HCT116 (cell line): ENCODE results near the gene FOXF2. TPM values are rescaled to one million over a fixed set of nuclear protein-coding genes. Genes with fewer than 3 reads are reported as not detected.

Experiments used
- ATAC-seq: fragments of 200-7000 bp; cut with Tn5 transposase; 2 replicates; pipeline ENCODE4 v1.9.1; 2020; ENCODE audit warnings: mild to moderate bottlenecking, moderate library complexity
- BruUV-seq: library from RNA; stranded (reverse); fragments of 400-500 nt; replicated peaks from 2 replicates; lab custom pipeline; 2021; lab: Mats Ljungman, UMichigan
- CTCF ChIA-PET: fragments of 300-600 bp; sonication (Branson Sonifier 250); formaldehyde crosslinking; loops from one replicate; lab custom pipeline; 2021; ENCODE audit warnings: antibody characterized with exemption; lab: Charles Lee
- POLR2A ChIA-PET: fragments of 300-600, 350-600 bp; sonication (Branson Sonifier 250); formaldehyde crosslinking; loops from one replicate; lab custom pipeline; 2021; ENCODE audit warnings: antibody characterized with exemption; lab: Charles Lee
- RAD21 ChIA-PET, 2 experiments: fragments of 300-600 bp; sonication (Branson Sonifier 250); formaldehyde crosslinking; loops; one replicate each; lab custom pipeline; 2023; ENCODE audit warnings: low total read pairs in 2 of 2; ENCODE audit not compliant: uncharacterized antibody in 2 of 2, unreplicated experiment in 2 of 2, low non-redundant PET in 1 of 2; lab: Charles Lee
- DNase-seq: peaks from one replicate; pipeline ENCODE4 v3.0.0-alpha.2; 2010; ENCODE audit warnings: low read depth, low spot score
- H2AFZ ChIP-seq: fragments of 200-600 bp; shearing (Covaris generic), sonication (generic); 2 replicates; pipeline ENCODE4 v1.6.1; 2017; ENCODE audit warnings: low read depth, mixed run types, mixed read lengths, antibody characterized with exemption, low read length; ENCODE audit not compliant: poor library complexity, severe bottlenecking
- H3K27ac ChIP-seq: 2 replicates; pipeline ENCODE4 v1.5.1; 2012; ENCODE audit warnings: low read depth, low read length
- H3K27me3 ChIP-seq: fragments of 200-600 bp; sonication (generic); 2 replicates; pipeline ENCODE4 v1.6.1; 2016; ENCODE audit warnings: mixed run types, low read length, mixed read lengths; ENCODE audit not compliant: insufficient read depth
- H3K36me3 ChIP-seq, 2 experiments: fragments of 200-500 bp in 1 of 2; fragments of 200-600 bp in 1 of 2; sonication (Bioruptor generic) in 1 of 2; sonication (generic) in 1 of 2; 2 replicates each; pipeline versions ENCODE4 v1.5.1 to v1.6.1; 2014 to 2016; ENCODE audit warnings: low read length in 2 of 2, inconsistent platforms in 1 of 2, mixed read lengths in 1 of 2, mixed run types in 1 of 2; ENCODE audit not compliant: insufficient read depth in 2 of 2, control insufficient read depth in 1 of 2
- H3K4me1 ChIP-seq, 2 experiments: fragments of 200-600 bp in 1 of 2; sonication (generic) in 1 of 2; 2 replicates each; pipeline versions ENCODE4 v1.5.1 to v1.6.1; 2012 to 2017; ENCODE audit warnings: low read length in 2 of 2, inconsistent platforms in 1 of 2, mild to moderate bottlenecking in 1 of 2, mixed read lengths in 1 of 2, mixed run types in 1 of 2, moderate library complexity in 1 of 2; ENCODE audit not compliant: insufficient read depth in 2 of 2, control insufficient read depth in 1 of 2
- H3K4me2 ChIP-seq: fragments of 200-600 bp; sonication (generic); 2 replicates; pipeline ENCODE4 v1.6.1; 2017; ENCODE audit warnings: mixed run types, low read length, mixed read lengths
- H3K4me3 ChIP-seq, 2 experiments: fragments of 200-600 bp in 1 of 2; sonication (generic) in 1 of 2; replicated peaks in 1 of 2; 2 replicates each; pipeline ENCODE4 v1.5.1; 2011 to 2016; ENCODE audit warnings: low read length in 2 of 2, control low read depth in 1 of 2, low read depth in 1 of 2, mild to moderate bottlenecking in 1 of 2, mixed read lengths in 1 of 2, mixed run types in 1 of 2
- H3K79me2 ChIP-seq: fragments of 200-600 bp; sonication (generic); 2 replicates; pipeline ENCODE4 v1.6.1; 2017; ENCODE audit warnings: mild to moderate bottlenecking, mixed run types, low read length, moderate library complexity, mixed read lengths; ENCODE audit not compliant: insufficient read depth
- H3K9ac ChIP-seq: fragments of 200-600 bp; sonication (generic); 2 replicates; pipeline ENCODE4 v1.6.1; 2016; ENCODE audit warnings: low read length, mixed read lengths
- H3K9me2 ChIP-seq: fragments of 200-600 bp; sonication (generic), shearing (Covaris generic); 2 replicates; pipeline ENCODE4 v1.6.1; 2017; ENCODE audit warnings: mixed run types, mild to moderate bottlenecking, moderate library complexity; ENCODE audit not compliant: insufficient read depth
- H3K9me3 ChIP-seq, 2 experiments: fragments of 200-500 bp in 1 of 2; fragments of 200-600 bp in 1 of 2; sonication (Bioruptor generic) in 1 of 2; sonication (generic) in 1 of 2; 2 replicates each; pipeline ENCODE4 v1.6.1; 2014 to 2017; ENCODE audit warnings: low read length in 2 of 2, mixed read lengths in 2 of 2, inconsistent platforms in 1 of 2, low read depth in 1 of 2, mild to moderate bottlenecking in 1 of 2, mixed run types in 1 of 2, moderate library complexity in 1 of 2; ENCODE audit not compliant: control insufficient read depth in 1 of 2, insufficient read depth in 1 of 2
- H4K20me1 ChIP-seq: fragments of 200-600 bp; sonication (generic), shearing (Covaris generic); 2 replicates; pipeline ENCODE4 v1.6.1; 2017; ENCODE audit warnings: mixed run types, mild to moderate bottlenecking, moderate library complexity; ENCODE audit not compliant: insufficient read depth
- EGR1 ChIP-seq: IDR thresholded peaks from 2 replicates; pipeline ENCODE4 v1.6.1; 2012; ENCODE audit warnings: low read depth
- ELF1 ChIP-seq: IDR thresholded peaks from 2 replicates; pipeline ENCODE4 v1.6.1; 2012; ENCODE audit warnings: low read depth, borderline replicate concordance
- EZH2 ChIP-seq: fragments of 200-600 bp; sonication (generic); IDR thresholded peaks from 2 replicates; pipeline ENCODE4 v1.6.1; 2017; ENCODE audit warnings: antibody characterized with exemption, mixed run types
- EZH2phosphoT487 ChIP-seq: fragments of 200-600 bp; IDR thresholded peaks from 2 replicates; pipeline ENCODE4 v1.6.1; 2018; ENCODE audit warnings: antibody characterized with exemption, borderline replicate concordance
- JUND ChIP-seq: IDR thresholded peaks from 2 replicates; pipeline ENCODE4 v1.6.1; 2012
- SIN3A ChIP-seq: IDR thresholded peaks from 2 replicates; pipeline ENCODE4 v1.6.1; 2012; ENCODE audit warnings: low read depth
- SP1 ChIP-seq: IDR thresholded peaks from 2 replicates; pipeline ENCODE4 v1.6.1; 2012; ENCODE audit warnings: low read depth
- SRF ChIP-seq: IDR thresholded peaks from 2 replicates; pipeline ENCODE4 v1.6.1; 2012; ENCODE audit warnings: low read depth
- TCF7L2 ChIP-seq: IDR thresholded peaks from 2 replicates; pipeline ENCODE4 v1.7.0; 2011; ENCODE audit warnings: borderline replicate concordance, inconsistent platforms; ENCODE audit not compliant: insufficient read depth, insufficient read length; ENCODE audit errors: extremely low read depth
- YY1 ChIP-seq: IDR thresholded peaks from 2 replicates; pipeline ENCODE4 v1.6.1; 2011; ENCODE audit warnings: low read length, low read depth, moderate library complexity, mild to moderate bottlenecking; ENCODE audit not compliant: insufficient replicate concordance; ENCODE audit errors: extremely low read depth
- ZFX ChIP-seq: fragments of 450-650 bp; IDR thresholded peaks from 2 replicates; pipeline ENCODE4 v1.6.1; 2017
- ZNF274 ChIP-seq: fragments of 200-500 bp; sonication (Bioruptor generic); IDR thresholded peaks from 2 replicates; pipeline ENCODE4 v1.6.1; 2014; ENCODE audit warnings: mild to moderate bottlenecking, low read depth, low read length, inconsistent platforms
- intact Hi-C: fragments of 100-400 bp; cut with micrococcal nuclease; formaldehyde crosslinking; loops from 2 replicates; pipeline ENCODE4 v1.10.0; 2022
- total RNA-seq: library from RNA; stranded (reverse); gene quantifications from one replicate; pipeline ENCODE4 v1.2.1, GENCODE V29; 2021; ENCODE audit not compliant: unreplicated experiment
- TF ChIP-seq, protein P1 (sequence below): IDR thresholded peaks from 2 replicates; pipeline ENCODE4 v1.6.1; 2012; ENCODE audit warnings: low read depth

FOXF2 gene
- total RNA-seq, 1 experiment from 2014 or later, result not detected

DNA sequence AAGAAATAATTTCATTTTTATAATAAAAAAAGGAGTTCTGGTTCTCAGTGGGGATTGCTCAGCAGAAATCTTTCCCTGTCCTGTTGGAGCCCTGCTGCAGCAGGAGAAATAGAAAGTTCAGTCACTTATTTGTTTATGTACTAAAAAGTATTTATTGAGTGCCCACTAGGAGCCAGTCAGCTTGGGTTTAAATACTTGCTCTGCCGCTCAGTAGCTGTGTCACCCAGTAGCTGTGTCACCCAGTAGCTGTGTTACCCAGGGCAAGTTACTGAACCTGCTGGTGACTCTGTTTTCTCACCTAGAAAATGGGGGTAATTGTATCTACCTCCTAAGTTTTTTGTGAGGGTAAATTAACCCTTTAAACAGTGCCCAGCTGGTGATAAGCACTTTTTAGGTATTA, 32.9 kb downstream of the FOXF2 start (continued):
- TF ChIP-seq, protein P1, sequence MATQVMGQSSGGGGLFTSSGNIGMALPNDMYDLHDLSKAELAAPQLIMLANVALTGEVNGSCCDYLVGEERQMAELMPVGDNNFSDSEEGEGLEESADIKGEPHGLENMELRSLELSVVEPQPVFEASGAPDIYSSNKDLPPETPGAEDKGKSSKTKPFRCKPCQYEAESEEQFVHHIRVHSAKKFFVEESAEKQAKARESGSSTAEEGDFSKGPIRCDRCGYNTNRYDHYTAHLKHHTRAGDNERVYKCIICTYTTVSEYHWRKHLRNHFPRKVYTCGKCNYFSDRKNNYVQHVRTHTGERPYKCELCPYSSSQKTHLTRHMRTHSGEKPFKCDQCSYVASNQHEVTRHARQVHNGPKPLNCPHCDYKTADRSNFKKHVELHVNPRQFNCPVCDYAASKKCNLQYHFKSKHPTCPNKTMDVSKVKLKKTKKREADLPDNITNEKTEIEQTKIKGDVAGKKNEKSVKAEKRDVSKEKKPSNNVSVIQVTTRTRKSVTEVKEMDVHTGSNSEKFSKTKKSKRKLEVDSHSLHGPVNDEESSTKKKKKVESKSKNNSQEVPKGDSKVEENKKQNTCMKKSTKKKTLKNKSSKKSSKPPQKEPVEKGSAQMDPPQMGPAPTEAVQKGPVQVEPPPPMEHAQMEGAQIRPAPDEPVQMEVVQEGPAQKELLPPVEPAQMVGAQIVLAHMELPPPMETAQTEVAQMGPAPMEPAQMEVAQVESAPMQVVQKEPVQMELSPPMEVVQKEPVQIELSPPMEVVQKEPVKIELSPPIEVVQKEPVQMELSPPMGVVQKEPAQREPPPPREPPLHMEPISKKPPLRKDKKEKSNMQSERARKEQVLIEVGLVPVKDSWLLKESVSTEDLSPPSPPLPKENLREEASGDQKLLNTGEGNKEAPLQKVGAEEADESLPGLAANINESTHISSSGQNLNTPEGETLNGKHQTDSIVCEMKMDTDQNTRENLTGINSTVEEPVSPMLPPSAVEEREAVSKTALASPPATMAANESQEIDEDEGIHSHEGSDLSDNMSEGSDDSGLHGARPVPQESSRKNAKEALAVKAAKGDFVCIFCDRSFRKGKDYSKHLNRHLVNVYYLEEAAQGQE, result no peak
- no peak for TF ChIP-seq SIN3A
- TF ChIP-seq SP1, result no peak
- no peak for TF ChIP-seq ZFX
- no peak for TF ChIP-seq YY1
- no peak for TF ChIP-seq EGR1
- TF ChIP-seq EZH2phosphoT487, result no peak
- TF ChIP-seq TCF7L2, result no peak
- no peak for TF ChIP-seq EZH2
- no peak for TF ChIP-seq SRF

DNA sequence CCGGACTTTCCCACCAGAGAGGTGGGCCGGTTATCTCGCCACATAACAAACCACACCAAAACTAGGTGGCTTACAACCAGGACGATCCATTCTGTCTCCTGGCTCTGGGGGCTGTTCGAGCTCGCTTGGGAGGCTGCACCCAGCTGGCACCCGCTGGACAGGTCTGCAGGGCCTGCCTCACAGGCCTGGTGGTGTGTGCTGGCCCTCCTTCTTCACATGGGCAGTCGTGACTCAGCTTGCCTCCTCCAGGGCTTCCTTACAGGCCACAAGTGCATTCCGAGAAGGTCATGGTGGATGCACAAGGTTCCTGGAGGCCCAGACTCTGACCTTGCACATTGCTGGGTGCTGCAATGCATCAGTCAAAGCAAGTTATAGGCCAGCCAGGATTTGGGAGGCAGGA, 34.2 kb downstream of the FOXF2 start:
- ATAC-seq (no peak), DNase-seq (no peak)
- intact Hi-C loops, result loop anchor here (10.0 kb wide), 1 partner anchor 509 kb away; no protein-coding TSS in a partner anchor
- Histone ChIP-seq H3K9ac (no peak overlapping the region), H4K20me1 (no peaks in the 10 kb centered on the region), H3K9me3 (no peaks in the 10 kb centered on the region), H2AFZ (no peak overlapping the region), H3K79me2 (no peaks in the 10 kb centered on the region), H3K4me2 (no peak overlapping the region), H3K4me3 (no peak overlapping the region), H3K36me3 (no peaks in the 10 kb centered on the region), H3K4me1 (peaks cover 0 to 8% of the 10 kb centered on the region in 2 experiments; a peak in 2 of 4 replicates), H3K27ac (no peak overlapping the region), H3K9me2 (no peaks in the 10 kb centered on the region), H3K27me3 (no peaks in the 10 kb centered on the region)
- CTCF ChIA-PET, result interaction anchor here (0.8 to 5.4 kb wide), 7 partner anchors 12 to 844 kb away, joined by 3 to 29 read pairs (median 4); no protein-coding TSS in a partner anchor
- TF ChIP-seq ZNF274, result no peak
- no peak for TF ChIP-seq SP1
- TF ChIP-seq YY1, result no peak
- no peak for TF ChIP-seq EGR1
- TF ChIP-seq JUND, result no peak
- no peak for TF ChIP-seq ELF1
- no peak for TF ChIP-seq SIN3A
- BruUV-seq, result no TSS peak
- POLR2A ChIA-PET, result no interaction called here
- RAD21 ChIA-PET, result interaction anchor here in 1 of 2 experiments (0.6 kb wide), 1 partner anchor 59 kb away, joined by 3 read pairs; no protein-coding TSS in a partner anchor
